Neural cell (in vitro differentiated cells): Measurements from ENCODE around the gene TNIP3.

Source experiments
- EP300 ChIP-seq: fragments of 450-650 bp; conservative IDR thresholded peaks from 2 replicates; pipeline ENCODE4 v1.6.1; 2014; ENCODE audit warnings: antibody characterized with exemption, mild to moderate bottlenecking, moderate library complexity; ENCODE audit not compliant: poor library complexity, severe bottlenecking
- EZH2 ChIP-seq: fragments of 200-600, 300-800 bp; shearing (Covaris generic), sonication (generic); IDR thresholded peaks from 2 replicates; pipeline ENCODE4 v1.6.1; 2014; ENCODE audit warnings: antibody characterized with exemption, low read length, borderline replicate concordance, mild to moderate bottlenecking; ENCODE audit not compliant: insufficient read depth, poor library complexity, severe bottlenecking
- MXI1 ChIP-seq: fragments of 450-650 bp; conservative IDR thresholded peaks from 2 replicates; pipeline ENCODE4 v1.6.1; 2014; ENCODE audit warnings: antibody characterized with exemption, mild to moderate bottlenecking; ENCODE audit not compliant: poor library complexity, severe bottlenecking
- POLR2AphosphoS5 ChIP-seq: IDR thresholded peaks from 2 replicates; pipeline ENCODE4 v1.6.1; 2012
- RAD21 ChIP-seq: fragments of 450-650 bp; conservative IDR thresholded peaks from 2 replicates; pipeline ENCODE4 v1.6.1; 2014; ENCODE audit warnings: antibody characterized with exemption, mild to moderate bottlenecking, moderate library complexity
- SMC3 ChIP-seq: fragments of 450-650 bp; conservative IDR thresholded peaks from 2 replicates; pipeline ENCODE4 v1.6.1; 2014; ENCODE audit warnings: antibody characterized with exemption, mild to moderate bottlenecking, moderate library complexity; ENCODE audit not compliant: poor library complexity
- TAF1 ChIP-seq: IDR thresholded peaks from 2 replicates; pipeline ENCODE4 v1.6.1; 2012; ENCODE audit warnings: low read depth
- TF ChIP-seq, protein P1 (sequence below): fragments of 450-650 bp; IDR thresholded peaks from 2 replicates; pipeline ENCODE4 v1.5.1; 2014; ENCODE audit warnings: antibody characterized with exemption, mild to moderate bottlenecking, moderate library complexity; ENCODE audit not compliant: poor library complexity, severe bottlenecking
- TF ChIP-seq, protein P2 (sequence below): IDR thresholded peaks from 2 replicates; pipeline ENCODE4 v1.6.1; 2012; ENCODE audit warnings: borderline replicate concordance

DNA sequence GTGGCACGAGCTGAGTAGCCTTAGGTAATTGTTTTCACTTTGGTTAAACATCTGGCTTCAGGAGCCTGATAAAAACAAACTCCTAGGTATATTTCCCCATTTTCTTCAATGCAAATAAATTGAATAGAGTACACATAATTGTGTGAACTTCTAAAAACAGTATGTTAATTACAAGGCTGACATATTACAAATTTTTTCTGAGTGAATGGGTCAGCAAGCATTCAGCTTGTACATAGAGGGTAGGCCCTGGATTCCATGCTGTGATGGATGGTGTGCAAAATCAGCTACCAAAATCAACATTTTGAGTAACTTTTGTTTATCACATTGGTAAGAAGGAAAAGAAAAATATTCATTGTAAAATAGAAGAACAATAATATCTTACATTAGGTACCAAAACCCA lies 12.2 kb downstream of the TNIP3 start:
- TF ChIP-seq, protein P1, sequence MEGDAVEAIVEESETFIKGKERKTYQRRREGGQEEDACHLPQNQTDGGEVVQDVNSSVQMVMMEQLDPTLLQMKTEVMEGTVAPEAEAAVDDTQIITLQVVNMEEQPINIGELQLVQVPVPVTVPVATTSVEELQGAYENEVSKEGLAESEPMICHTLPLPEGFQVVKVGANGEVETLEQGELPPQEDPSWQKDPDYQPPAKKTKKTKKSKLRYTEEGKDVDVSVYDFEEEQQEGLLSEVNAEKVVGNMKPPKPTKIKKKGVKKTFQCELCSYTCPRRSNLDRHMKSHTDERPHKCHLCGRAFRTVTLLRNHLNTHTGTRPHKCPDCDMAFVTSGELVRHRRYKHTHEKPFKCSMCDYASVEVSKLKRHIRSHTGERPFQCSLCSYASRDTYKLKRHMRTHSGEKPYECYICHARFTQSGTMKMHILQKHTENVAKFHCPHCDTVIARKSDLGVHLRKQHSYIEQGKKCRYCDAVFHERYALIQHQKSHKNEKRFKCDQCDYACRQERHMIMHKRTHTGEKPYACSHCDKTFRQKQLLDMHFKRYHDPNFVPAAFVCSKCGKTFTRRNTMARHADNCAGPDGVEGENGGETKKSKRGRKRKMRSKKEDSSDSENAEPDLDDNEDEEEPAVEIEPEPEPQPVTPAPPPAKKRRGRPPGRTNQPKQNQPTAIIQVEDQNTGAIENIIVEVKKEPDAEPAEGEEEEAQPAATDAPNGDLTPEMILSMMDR: no peak
- TF ChIP-seq EZH2 (no peak), MXI1 (no peak), EP300 (no peak), SMC3 (no peak), RAD21 (no peak), TAF1 (no peak), POLR2AphosphoS5 (no peak)
- TF ChIP-seq, protein P2, sequence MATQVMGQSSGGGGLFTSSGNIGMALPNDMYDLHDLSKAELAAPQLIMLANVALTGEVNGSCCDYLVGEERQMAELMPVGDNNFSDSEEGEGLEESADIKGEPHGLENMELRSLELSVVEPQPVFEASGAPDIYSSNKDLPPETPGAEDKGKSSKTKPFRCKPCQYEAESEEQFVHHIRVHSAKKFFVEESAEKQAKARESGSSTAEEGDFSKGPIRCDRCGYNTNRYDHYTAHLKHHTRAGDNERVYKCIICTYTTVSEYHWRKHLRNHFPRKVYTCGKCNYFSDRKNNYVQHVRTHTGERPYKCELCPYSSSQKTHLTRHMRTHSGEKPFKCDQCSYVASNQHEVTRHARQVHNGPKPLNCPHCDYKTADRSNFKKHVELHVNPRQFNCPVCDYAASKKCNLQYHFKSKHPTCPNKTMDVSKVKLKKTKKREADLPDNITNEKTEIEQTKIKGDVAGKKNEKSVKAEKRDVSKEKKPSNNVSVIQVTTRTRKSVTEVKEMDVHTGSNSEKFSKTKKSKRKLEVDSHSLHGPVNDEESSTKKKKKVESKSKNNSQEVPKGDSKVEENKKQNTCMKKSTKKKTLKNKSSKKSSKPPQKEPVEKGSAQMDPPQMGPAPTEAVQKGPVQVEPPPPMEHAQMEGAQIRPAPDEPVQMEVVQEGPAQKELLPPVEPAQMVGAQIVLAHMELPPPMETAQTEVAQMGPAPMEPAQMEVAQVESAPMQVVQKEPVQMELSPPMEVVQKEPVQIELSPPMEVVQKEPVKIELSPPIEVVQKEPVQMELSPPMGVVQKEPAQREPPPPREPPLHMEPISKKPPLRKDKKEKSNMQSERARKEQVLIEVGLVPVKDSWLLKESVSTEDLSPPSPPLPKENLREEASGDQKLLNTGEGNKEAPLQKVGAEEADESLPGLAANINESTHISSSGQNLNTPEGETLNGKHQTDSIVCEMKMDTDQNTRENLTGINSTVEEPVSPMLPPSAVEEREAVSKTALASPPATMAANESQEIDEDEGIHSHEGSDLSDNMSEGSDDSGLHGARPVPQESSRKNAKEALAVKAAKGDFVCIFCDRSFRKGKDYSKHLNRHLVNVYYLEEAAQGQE: no peak
